NCI-H510A treated with DMSO at 0.1 percent for 48 hours (cell line): ENCODE measurements around the gene VIT.
"Not testable (repeated sequence)": the region's sequence is repeated elsewhere in the genome, so short reads cannot be mapped to it uniquely, and the experiment has no call there.

ENCODE experiments used
- DNase-seq: peaks from one replicate; lab custom pipeline; 2025; lab: John Stamatoyannopoulos, UW

Gene VIT

GRCh38 chr2:36678856-36679255 is 17.7 kb upstream of the VIT start:
- no peak for DNase-seq

GRCh38 chr2:36680012-36680411 is 16.5 kb upstream of the VIT start:
- DNase-seq: no peak

GRCh38 chr2:36682562-36682961 is 13.9 kb upstream of the VIT start:
- no peak for DNase-seq

- DNase-seq: no peak
These were observed 13.5 kb upstream of the VIT start for GRCh38 chr2:36683002-36683401.

- not testable (repeated sequence) for DNase-seq
These were observed 8.2 kb upstream of the VIT start for GRCh38 chr2:36688291-36688690.

GRCh38 chr2:36689013-36689412 is 7.5 kb upstream of the VIT start:
- not testable (repeated sequence) for DNase-seq

GRCh38 chr2:36692121-36692520 is 4.4 kb upstream of the VIT start:
- no peak for DNase-seq

- no peak for DNase-seq
These were observed 2.7 kb upstream of the VIT start for GRCh38 chr2:36693825-36694224.

- DNase-seq: no peak
These were observed 626 bp upstream of the VIT start for GRCh38 chr2:36695746-36696415.

- DNase-seq: no peak
These were observed 1.0 kb downstream of the VIT start for GRCh38 chr2:36697424-36698066.

GRCh38 chr2:36698993-36699392 is 2.5 kb downstream of the VIT start:
- no peak for DNase-seq

GRCh38 chr2:36700311-36700710 is 3.8 kb downstream of the VIT start:
- no peak for DNase-seq

GRCh38 chr2:36701391-36701795 is 4.9 kb downstream of the VIT start:
- DNase-seq: no peak

GRCh38 chr2:36701918-36702317 is 5.4 kb downstream of the VIT start:
- no peak for DNase-seq

- DNase-seq: no peak
These were observed 6.3 kb downstream of the VIT start for GRCh38 chr2:36702781-36703180.

- no peak for DNase-seq
These were observed 8.1 kb downstream of the VIT start for GRCh38 chr2:36704475-36705150.

GRCh38 chr2:36705326-36706020 is 9.0 kb downstream of the VIT start:
- DNase-seq: no peak

GRCh38 chr2:36706021-36706876 is 9.7 kb downstream of the VIT start:
- no peak for DNase-seq

GRCh38 chr2:36707050-36707449 is 10.5 kb downstream of the VIT start:
- no peak for DNase-seq

- DNase-seq: no peak
These were observed 11.7 kb downstream of the VIT start for GRCh38 chr2:36708041-36708741.

GRCh38 chr2:36710858-36711515 is 14.5 kb downstream of the VIT start:
- no peak for DNase-seq
